GM23338 (cell line): ENCODE data around the gene MPHOSPH10. TPM values are rescaled to one million over a fixed set of nuclear protein-coding genes. Genes with fewer than 3 reads are reported as not detected.
A peak's percentile ranks its signal among the peaks of the same experiment; 100 is the strongest.

Source experiments
- ATAC-seq: fragments of 200-7000 bp; cut with Tn5 transposase; 3 replicates; pipeline ENCODE4 v1.9.1; 2020
- DNase-seq: peaks from one replicate; pipeline ENCODE4 v3.0.0-alpha.2; 2015; ENCODE audit warnings: low spot score
- H2AFZ ChIP-seq: fragments of 200-600 bp; sonication (generic); 2 replicates; pipeline ENCODE4 v1.8.0; 2016; ENCODE audit warnings: antibody characterized with exemption, mild to moderate bottlenecking, moderate library complexity
- H3F3A ChIP-seq: fragments of 200-600 bp; sonication (generic); replicated peaks from 2 replicates; pipeline ENCODE4 v1.8.0; 2017; ENCODE audit warnings: antibody characterized with exemption, mixed run types, low read depth
- H3K27ac ChIP-seq: fragments of 200-600 bp; sonication (generic); 2 replicates; pipeline ENCODE4 v1.6.1; 2016; ENCODE audit warnings: low read depth
- H3K27me3 ChIP-seq: fragments of 200-600 bp; sonication (generic); 2 replicates; pipeline ENCODE4 v1.8.0; 2016; ENCODE audit warnings: mild to moderate bottlenecking, mixed run types, moderate library complexity; ENCODE audit not compliant: insufficient read depth
- H3K36me3 ChIP-seq: fragments of 200-600 bp; sonication (generic); 2 replicates; pipeline ENCODE4 v1.8.0; 2016; ENCODE audit warnings: mild to moderate bottlenecking; ENCODE audit not compliant: insufficient read depth
- H3K4me1 ChIP-seq: fragments of 200-600 bp; sonication (generic); 2 replicates; pipeline ENCODE4 v1.8.0; 2016; ENCODE audit warnings: mild to moderate bottlenecking, moderate library complexity; ENCODE audit not compliant: insufficient read depth
- H3K4me2 ChIP-seq: fragments of 200-600 bp; sonication (generic); 2 replicates; pipeline ENCODE4 v1.7.1; 2017; ENCODE audit warnings: mixed run types
- H3K4me3 ChIP-seq: fragments of 200-600 bp; sonication (generic); 2 replicates; pipeline ENCODE4 v1.6.1; 2016; ENCODE audit warnings: mixed run types
- H3K79me2 ChIP-seq: fragments of 200-600 bp; sonication (generic); replicated peaks from 2 replicates; pipeline ENCODE4 v1.8.0; 2017; ENCODE audit warnings: mild to moderate bottlenecking; ENCODE audit not compliant: insufficient read depth
- H3K9me2 ChIP-seq: fragments of 200-600 bp; sonication (generic); 2 replicates; pipeline ENCODE4 v1.8.0; 2017; ENCODE audit not compliant: insufficient read depth
- H4K20me1 ChIP-seq: fragments of 200-600 bp; sonication (generic); replicated peaks from 2 replicates; pipeline ENCODE4 v1.8.0; 2017; ENCODE audit warnings: mild to moderate bottlenecking; ENCODE audit not compliant: insufficient read depth
- H3K27ac Mint-ChIP-seq: 2 replicates; pipeline ENCODE4 v1.8.0; 2020; ENCODE audit warnings: inconsistent platforms, mild to moderate bottlenecking, moderate library complexity, mixed read lengths
- H3K27me3 Mint-ChIP-seq: 3 replicates; pipeline ENCODE4 v1.8.0; 2022; ENCODE audit warnings: low read depth, mild to moderate bottlenecking, moderate library complexity, mixed read lengths, inconsistent platforms; ENCODE audit not compliant: insufficient read depth, poor library complexity
- H3K36me3 Mint-ChIP-seq: 3 replicates; pipeline ENCODE4 v1.8.0; 2021; ENCODE audit warnings: low read depth, mild to moderate bottlenecking, inconsistent platforms, moderate library complexity, mixed read lengths
- H3K4me1 Mint-ChIP-seq: 3 replicates; pipeline ENCODE4 v1.8.0; 2020; ENCODE audit warnings: mild to moderate bottlenecking, inconsistent platforms, mixed read lengths
- H3K4me3 Mint-ChIP-seq: 3 replicates; pipeline ENCODE4 v1.8.0; 2021; ENCODE audit warnings: moderate library complexity, mild to moderate bottlenecking, inconsistent platforms, mixed read lengths
- H3K9me3 Mint-ChIP-seq: 3 replicates; pipeline ENCODE4 v1.8.0; 2020; ENCODE audit warnings: moderate library complexity, mild to moderate bottlenecking, inconsistent platforms, mixed read lengths
- CREB1 ChIP-seq: fragments of 250-450 bp; sonication (Bioruptor Pico); IDR thresholded peaks from 2 replicates; pipeline ENCODE4 v1.5.0; 2020; ENCODE audit warnings: low read depth, mild to moderate bottlenecking, moderate library complexity
- CTCF ChIP-seq, 2 experiments: fragments of 200-600 bp in 1 of 2; sonication (generic) in 1 of 2; conservative IDR thresholded peaks; 2 replicates each; pipeline versions ENCODE4 v1.5.1 to v1.6.1; 2016 to 2017; ENCODE audit warnings: antibody characterized with exemption in 2 of 2, low read depth in 2 of 2, mild to moderate bottlenecking in 2 of 2, moderate library complexity in 1 of 2
- ETS1 ChIP-seq: IDR thresholded peaks from 2 replicates; pipeline ENCODE4 v1.6.1; 2016; ENCODE audit warnings: antibody characterized with exemption
- EZH2 ChIP-seq: fragments of 200-600 bp; sonication (generic); IDR thresholded peaks from one replicate; pipeline ENCODE4 v1.8.0; 2017; ENCODE audit warnings: antibody characterized with exemption, mild to moderate bottlenecking, low read depth; ENCODE audit not compliant: unreplicated experiment
- EZH2phosphoT487 ChIP-seq: fragments of 200-600 bp; sonication (generic); IDR thresholded peaks from one replicate; pipeline ENCODE4 v1.8.1; 2018; ENCODE audit warnings: antibody characterized with exemption; ENCODE audit not compliant: unreplicated experiment
- JUNB ChIP-seq: IDR thresholded peaks from one replicate; pipeline ENCODE4 v1.6.1; 2016; ENCODE audit warnings: antibody characterized with exemption; ENCODE audit not compliant: unreplicated experiment
- NANOG ChIP-seq: IDR thresholded peaks from 2 replicates; pipeline ENCODE4 v1.6.1; 2016; ENCODE audit warnings: antibody characterized with exemption, borderline replicate concordance
- POLR2AphosphoS5 ChIP-seq: IDR thresholded peaks from 2 replicates; pipeline ENCODE4 v1.6.1; 2016; ENCODE audit warnings: antibody characterized with exemption, low read depth
- REST ChIP-seq: IDR thresholded peaks from one replicate; pipeline ENCODE4 v1.6.1; 2018; ENCODE audit warnings: antibody characterized with exemption; ENCODE audit not compliant: unreplicated experiment
- STAT1 ChIP-seq: IDR thresholded peaks from one replicate; pipeline ENCODE4 v1.6.1; 2016; ENCODE audit warnings: antibody characterized with exemption; ENCODE audit not compliant: unreplicated experiment
- ZNF114 ChIP-seq: fragments of 250-450 bp; sonication (Bioruptor Pico); IDR thresholded peaks from 2 replicates; pipeline ENCODE4 v1.5.0; 2020; ENCODE audit warnings: mild to moderate bottlenecking, moderate library complexity
- ZNF331 ChIP-seq: fragments of 250-450 bp; sonication (Bioruptor Pico); IDR thresholded peaks from 2 replicates; pipeline ENCODE4 v1.5.0; 2020; ENCODE audit warnings: low read depth, mild to moderate bottlenecking, moderate library complexity
- ZNF462 ChIP-seq: fragments of 250-450 bp; sonication (Bioruptor Pico); IDR thresholded peaks from 2 replicates; pipeline ENCODE4 v1.5.0; 2020; ENCODE audit warnings: mild to moderate bottlenecking, moderate library complexity
- polyA plus RNA-seq: library from polyadenylated mRNA; unstranded; fragments of >200 nt; fragmentation: Nextera tagmentation; extraction: Ambion mirVana; gene quantifications from 2 replicates; pipeline ENCODE4 v1.2.1, GENCODE V29; 2016
- total RNA-seq: library from RNA; depleted of rRNA; stranded (reverse); fragments of >200 nt; shearing (Covaris generic); gene quantifications from 2 replicates; pipeline ENCODE4 v1.2.3, GENCODE V29; 2014

Gene MPHOSPH10
- total and polyA plus RNA-seq, 2 experiments from 2014 or later: 23.8 to 64.8 TPM

- H4K20me1 ChIP-seq: peaks cover 9% of the 10 kb centered on the region
- H3K27me3 Mint-ChIP-seq: peaks cover 4% of the 10 kb centered on the region
- peak overlapping the region; percentile 96; the same call in 1 of the 2 replicates for H2AFZ ChIP-seq
- H3K27ac Mint-ChIP-seq: no peak overlapping the region
- no peak overlapping the region for H3K4me3 Mint-ChIP-seq
- peak overlapping the region; percentile 94 for H3K4me2 ChIP-seq
- ATAC-seq (peak; percentile 29), DNase-seq (peak; percentile 37)
- H3K4me1 ChIP-seq: peaks cover 9% of the 10 kb centered on the region
- H3F3A ChIP-seq: no peaks in the 10 kb centered on the region
- peak overlapping the region; percentile 89 for H3K27ac ChIP-seq
- H3K27me3 ChIP-seq: no peaks in the 10 kb centered on the region
- peaks cover 18% of the 10 kb centered on the region; the same call in 2 of the 3 replicates for H3K36me3 Mint-ChIP-seq
- peaks cover 23% of the 10 kb centered on the region for H3K36me3 ChIP-seq
- TF ChIP-seq ZNF462 (CRISPR knock-in tag) (no peak), ZNF331 (CRISPR knock-in tag) (no peak), ZNF114 (no peak), STAT1 (no peak), EZH2 (no peak), JUNB (no peak), CREB1 (CRISPR knock-in tag) (no peak), CTCF (conservative IDR thresholded peaks at IDR 0.05; ENCODE audit: low read depth in 2 of 2) (no peak), NANOG (no peak), EZH2phosphoT487 (no peak), REST (no peak), POLR2AphosphoS5 (no peak), ETS1 (no peak)
- no peaks in the 10 kb centered on the region for H3K9me3 Mint-ChIP-seq
- no peaks in the 10 kb centered on the region for H3K9me2 ChIP-seq
- peak overlapping the region; percentile 65 for H3K4me3 ChIP-seq
- H3K79me2 ChIP-seq: peaks cover 53% of the 10 kb centered on the region
- peaks cover 2% of the 10 kb centered on the region; the same call in 1 of the 3 replicates for H3K4me1 Mint-ChIP-seq
Measured at GRCh38 chr2:71130905-71131244, 441 bp downstream of the MPHOSPH10 start.
